H9 (cell line): Measurements from ENCODE around the gene SGF29. TPM values are rescaled to one million over a fixed set of nuclear protein-coding genes. Genes with fewer than 3 reads are reported as not detected.

ENCODE experiments used
- DNase-seq: peaks from one replicate; pipeline ENCODE4 v3.0.0-alpha.2; 2017
- H2AFZ ChIP-seq: one replicate; pipeline ENCODE4 v1.6.1; 2013; ENCODE audit warnings: mild to moderate bottlenecking, low read length, control low read depth, moderate library complexity
- H2AK5ac ChIP-seq: 2 replicates; pipeline ENCODE4 v1.6.1; 2013; ENCODE audit warnings: low read length, control low read depth, mixed read lengths; ENCODE audit not compliant: insufficient read length
- H2BK120ac ChIP-seq: one replicate; pipeline ENCODE4 v1.6.1; 2013; ENCODE audit warnings: low read depth, mild to moderate bottlenecking, low read length, control low read depth, inconsistent platforms; ENCODE audit not compliant: poor library complexity, severe bottlenecking
- H2BK12ac ChIP-seq: 2 replicates; pipeline ENCODE4 v1.6.1; 2013; ENCODE audit warnings: low read length, control low read depth, mixed read lengths, low read depth; ENCODE audit not compliant: insufficient read length
- H2BK15ac ChIP-seq: 2 replicates; pipeline ENCODE4 v1.6.1; 2013; ENCODE audit warnings: low read depth, low read length, control low read depth
- H2BK20ac ChIP-seq: one replicate; pipeline ENCODE4 v1.6.1; 2013; ENCODE audit warnings: low read depth, mild to moderate bottlenecking, low read length, control low read depth, inconsistent platforms; ENCODE audit not compliant: poor library complexity, severe bottlenecking
- H2BK5ac ChIP-seq: 2 replicates; pipeline ENCODE4 v1.6.1; 2013; ENCODE audit warnings: low read length, control low read depth, mixed read lengths; ENCODE audit not compliant: insufficient read length
- H3K14ac ChIP-seq: 2 replicates; pipeline ENCODE4 v1.6.1; 2013; ENCODE audit warnings: low read length, control low read depth; ENCODE audit not compliant: insufficient read depth
- H3K18ac ChIP-seq: 2 replicates; pipeline ENCODE4 v1.6.1; 2013; ENCODE audit warnings: low read depth, mild to moderate bottlenecking, mixed read lengths, low read length, control low read depth; ENCODE audit not compliant: insufficient read length
- H3K23ac ChIP-seq: 2 replicates; pipeline ENCODE4 v1.6.1; 2013; ENCODE audit warnings: low read length, control low read depth, mixed read lengths, low read depth; ENCODE audit not compliant: insufficient read length
- H3K23me2 ChIP-seq: 2 replicates; pipeline ENCODE4 v1.6.1; 2013; ENCODE audit warnings: low read depth, mild to moderate bottlenecking, mixed read lengths, low read length, control low read depth; ENCODE audit not compliant: insufficient read length, poor library complexity, severe bottlenecking
- H3K27ac ChIP-seq: 2 replicates; pipeline ENCODE4 v1.5.1; 2013; ENCODE audit warnings: low read length, control low read depth, mixed read lengths, low read depth; ENCODE audit not compliant: insufficient read length
- H3K27me3 ChIP-seq: 2 replicates; pipeline ENCODE4 v1.6.1; 2013; ENCODE audit warnings: low read length, control low read depth, inconsistent platforms; ENCODE audit not compliant: insufficient read depth
- H3K4ac ChIP-seq: 2 replicates; pipeline ENCODE4 v1.6.1; 2013; ENCODE audit warnings: low read depth, mild to moderate bottlenecking, control low read depth, inconsistent platforms, low read length, moderate library complexity
- H3K4me1 ChIP-seq: 2 replicates; pipeline ENCODE4 v1.6.1; 2013; ENCODE audit warnings: low read length, control low read depth, inconsistent platforms; ENCODE audit not compliant: insufficient read depth
- H3K4me2 ChIP-seq: 2 replicates; pipeline ENCODE4 v1.6.1; 2013; ENCODE audit warnings: low read length, control low read depth, mixed read lengths; ENCODE audit not compliant: insufficient read length, insufficient read depth
- H3K56ac ChIP-seq: 2 replicates; pipeline ENCODE4 v1.6.1; 2013; ENCODE audit warnings: low read depth, mild to moderate bottlenecking, mixed read lengths, low read length, control low read depth; ENCODE audit not compliant: insufficient read length
- H3K79me1 ChIP-seq: 2 replicates; pipeline ENCODE4 v1.6.1; 2013; ENCODE audit warnings: low read depth, mild to moderate bottlenecking, moderate library complexity, low read length, control low read depth, inconsistent platforms; ENCODE audit not compliant: insufficient read depth, poor library complexity, severe bottlenecking
- H3K79me2 ChIP-seq: 2 replicates; pipeline ENCODE4 v1.6.1; 2013; ENCODE audit warnings: low read length, control low read depth, inconsistent platforms; ENCODE audit not compliant: insufficient read depth
- H3K9ac ChIP-seq: 2 replicates; pipeline ENCODE4 v1.6.1; 2013; ENCODE audit warnings: low read length, control low read depth, mixed read lengths; ENCODE audit not compliant: insufficient read length; ENCODE audit errors: extremely low read depth
- H3K9me3 ChIP-seq: one replicate; pipeline ENCODE4 v1.6.1; 2013; ENCODE audit warnings: low read depth, low read length, inconsistent platforms; ENCODE audit not compliant: control insufficient read depth
- H3T11ph ChIP-seq: one replicate; pipeline ENCODE4 v1.6.1; 2013; ENCODE audit warnings: mild to moderate bottlenecking, low read length, control low read depth, inconsistent platforms
- H4K20me1 ChIP-seq: one replicate; pipeline ENCODE4 v1.6.1; 2013; ENCODE audit not compliant: control insufficient read depth, insufficient read length, insufficient read depth
- H4K5ac ChIP-seq: 2 replicates; pipeline ENCODE4 v1.6.1; 2013; ENCODE audit warnings: low read depth, mild to moderate bottlenecking, mixed read lengths, low read length, control low read depth; ENCODE audit not compliant: insufficient read length
- H4K8ac ChIP-seq: replicated peaks from 2 replicates; pipeline ENCODE4 v1.6.1; 2013; ENCODE audit warnings: low read length, control low read depth, mixed read lengths, low read depth; ENCODE audit not compliant: insufficient read length
- H4K91ac ChIP-seq: 2 replicates; pipeline ENCODE4 v1.6.1; 2013; ENCODE audit warnings: low read depth, mild to moderate bottlenecking, moderate library complexity, mixed read lengths, low read length, control low read depth; ENCODE audit not compliant: insufficient read length
- H3K27ac Mint-ChIP-seq, 3 experiments: 2 replicates in 2 of 3; 3 replicates in 1 of 3; pipeline ENCODE4 v1.8.0; 2020 to 2021; ENCODE audit warnings: mixed read lengths in 3 of 3, mild to moderate bottlenecking in 1 of 3, moderate library complexity in 1 of 3
- H3K27me3 Mint-ChIP-seq: 2 replicates; pipeline ENCODE4 v1.8.0; 2021; ENCODE audit warnings: low read depth, mild to moderate bottlenecking, moderate library complexity, mixed read lengths
- H3K36me3 Mint-ChIP-seq, 3 experiments: 2 replicates in 2 of 3; 3 replicates in 1 of 3; pipeline ENCODE4 v1.8.0; 2020 to 2021; ENCODE audit warnings: low read depth in 3 of 3, mixed read lengths in 3 of 3; ENCODE audit not compliant: insufficient read depth in 1 of 3
- H3K4me1 Mint-ChIP-seq, 2 experiments: 2 replicates each; pipeline ENCODE4 v1.8.0; 2020; ENCODE audit warnings: mixed read lengths in 2 of 2
- H3K4me3 Mint-ChIP-seq, 2 experiments: 2 replicates in 1 of 2; 3 replicates in 1 of 2; pipeline ENCODE4 v1.8.0; 2020 to 2021; ENCODE audit warnings: mild to moderate bottlenecking in 2 of 2, mixed read lengths in 2 of 2, moderate library complexity in 1 of 2
- H3K9me3 Mint-ChIP-seq, 2 experiments: 2 replicates in 1 of 2; 3 replicates in 1 of 2; pipeline ENCODE4 v1.8.0; 2020; ENCODE audit warnings: mild to moderate bottlenecking in 2 of 2, mixed read lengths in 2 of 2, moderate library complexity in 1 of 2
- CTCF ChIP-seq: fragments of 200-600 bp; sonication (generic); conservative IDR thresholded peaks from 3 replicates; pipeline ENCODE4 v1.8.0; 2021; ENCODE audit warnings: antibody characterized with exemption, mild to moderate bottlenecking
- whole genome bisulfite sequencing: extraction: QIAGEN DNeasy Blood & Tissue Kit; methylation state at CpG from one replicate; pipeline ENCODE4 v1.1.7; 2013; ENCODE audit warnings: missing lambda C conversion rate, low lambda C conversion rate, mixed read lengths; ENCODE audit not compliant: insufficient read length; ENCODE audit errors: extremely low coverage; 5-methylcytosine and 5-hydroxymethylcytosine counted together
- total RNA-seq: library from RNA; stranded (reverse); gene quantifications from 2 replicates; pipeline ENCODE4 v1.2.1, GENCODE V29; 2021

Gene SGF29
- total RNA-seq, 1 experiment from 2014 or later: 24.8 TPM

GRCh38 chr16:28561557-28562187 lies 8.0 kb downstream of the SGF29 start:
- no peak overlapping the region for H3K27ac ChIP-seq
- Mint-ChIP-seq H3K4me3 (no peak overlapping the region), H3K27ac (no peak overlapping the region), H3K36me3 (peaks cover 20 to 31% (median 31%) of the 10 kb centered on the region in 3 experiments), H3K27me3 (no peaks in the 10 kb centered on the region), H3K4me1 (no peaks in the 10 kb centered on the region), H3K9me3 (peaks cover 9 to 12% of the 10 kb centered on the region in 2 experiments)
- H3K9me3 ChIP-seq: peaks cover 4% of the 10 kb centered on the region
- no peak overlapping the region for H4K5ac ChIP-seq
- no peak overlapping the region for H4K8ac ChIP-seq
- TF ChIP-seq CTCF: no peak
- no peak overlapping the region for H2BK5ac ChIP-seq
- DNase-seq: no peak
- H2BK15ac ChIP-seq: no peak overlapping the region
- no peaks in the 10 kb centered on the region for H3K79me2 ChIP-seq
- H3K79me1 ChIP-seq: peaks cover 3% of the 10 kb centered on the region
- H3K23ac ChIP-seq: no peak overlapping the region
- H4K91ac ChIP-seq: no peak overlapping the region
- WGBS: no CpG with 5 or more reads among the region's 7 CpGs
- no peak overlapping the region for H3K14ac ChIP-seq
- H3K9ac ChIP-seq: no peak overlapping the region
- no peak overlapping the region for H2BK20ac ChIP-seq
- H3T11ph ChIP-seq: no peak overlapping the region
- no peak overlapping the region for H3K18ac ChIP-seq
- H3K4me1 ChIP-seq: no peaks in the 10 kb centered on the region
- H2AK5ac ChIP-seq: no peak overlapping the region
- no peaks in the 10 kb centered on the region for H4K20me1 ChIP-seq
- no peak overlapping the region for H3K56ac ChIP-seq
- H3K27me3 ChIP-seq: no peaks in the 10 kb centered on the region
- H2BK120ac ChIP-seq: no peak overlapping the region
- no peaks in the 10 kb centered on the region for H3K23me2 ChIP-seq
- no peak overlapping the region for H3K4me2 ChIP-seq
- H3K4ac ChIP-seq: no peak overlapping the region
- no peak overlapping the region for H2AFZ ChIP-seq
- no peak overlapping the region for H2BK12ac ChIP-seq
